SK-N-SH (cell line): ENCODE results near the gene TMLHE. TPM values are rescaled to one million over a fixed set of nuclear protein-coding genes. Genes with fewer than 3 reads are reported as not detected.
"Not testable (repeated sequence)": the region's sequence is repeated elsewhere in the genome, so short reads cannot be mapped to it uniquely, and the experiment has no call there.

Experiments used
- CTCF ChIA-PET: fragments of 300-600, 350-600 bp; formaldehyde crosslinking; extraction: SDS; loops from one replicate; lab custom pipeline; 2021; lab: Yijun Ruan, JAX
- POLR2A ChIA-PET: fragments of 350-600 bp; sonication (Branson Sonifier 250); formaldehyde crosslinking; extraction: SDS; loops from one replicate; lab custom pipeline; 2020; ENCODE audit warnings: antibody characterized with exemption, inconsistent platforms; lab: Yijun Ruan, JAX
- DNase-seq: peaks from one replicate; pipeline ENCODE4 v3.0.0; 2012
- H2AFZ ChIP-seq: fragments of 200-600 bp; sonication (generic); 2 replicates; pipeline ENCODE4 v1.8.1; 2016; ENCODE audit warnings: antibody characterized with exemption, mild to moderate bottlenecking, low read depth
- H3F3A ChIP-seq: fragments of 200-600 bp; sonication (generic); replicated peaks from 2 replicates; pipeline ENCODE3; 2016; ENCODE audit warnings: antibody characterized with exemption, mild to moderate bottlenecking; ENCODE audit not compliant: insufficient read depth
- H3K27ac ChIP-seq, 2 experiments: fragments of 200-500 bp in 1 of 2; fragments of 200-600 bp in 1 of 2; sonication (Bioruptor generic) in 1 of 2; sonication (generic), shearing (Covaris generic) in 1 of 2; 2 replicates each; pipeline versions ENCODE4 v1.5.1 to v1.6.1; 2014 to 2016; ENCODE audit warnings: low read depth in 2 of 2, inconsistent platforms in 1 of 2, low read length in 1 of 2, mild to moderate bottlenecking in 1 of 2, mixed read lengths in 1 of 2
- H3K27me3 ChIP-seq: fragments of 200-600 bp; sonication (generic), shearing (Covaris generic); 2 replicates; pipeline ENCODE4 v1.6.1; 2016; ENCODE audit warnings: mixed run types; ENCODE audit not compliant: insufficient read depth
- H3K36me3 ChIP-seq, 2 experiments: fragments of 200-500 bp in 1 of 2; fragments of 200-600 bp in 1 of 2; sonication (Bioruptor generic) in 1 of 2; sonication (generic) in 1 of 2; replicated peaks in 1 of 2; 2 replicates each; pipeline versions ENCODE3 to v1.5.1; 2014 to 2016; ENCODE audit warnings: low read length in 1 of 2, mild to moderate bottlenecking in 1 of 2; ENCODE audit not compliant: insufficient read depth in 2 of 2, control insufficient read depth in 1 of 2
- H3K4me1 ChIP-seq, 2 experiments: fragments of 200-500 bp in 1 of 2; fragments of 200-600 bp in 1 of 2; sonication (Bioruptor generic) in 1 of 2; sonication (generic), shearing (Covaris generic) in 1 of 2; 2 replicates each; pipeline versions ENCODE4 v1.5.1 to v1.6.1; 2014 to 2016; ENCODE audit warnings: low read depth in 1 of 2, low read length in 1 of 2, mixed run types in 1 of 2; ENCODE audit not compliant: insufficient read depth in 2 of 2, control insufficient read depth in 1 of 2
- H3K4me2 ChIP-seq: fragments of 200-600 bp; sonication (generic), shearing (Covaris generic); 2 replicates; pipeline ENCODE4 v1.6.1; 2017; ENCODE audit warnings: mixed run types
- H3K4me3 ChIP-seq, 2 experiments: fragments of 200-500 bp in 1 of 2; fragments of 200-600 bp in 1 of 2; sonication (Bioruptor generic) in 1 of 2; sonication (generic), shearing (Covaris generic) in 1 of 2; 2 replicates each; pipeline versions ENCODE4 v1.5.1 to v1.8.1; 2014 to 2016; ENCODE audit warnings: low read depth in 2 of 2, inconsistent platforms in 1 of 2, low read length in 1 of 2, mild to moderate bottlenecking in 1 of 2, mixed read lengths in 1 of 2, moderate library complexity in 1 of 2
- H3K79me2 ChIP-seq: fragments of 200-600 bp; sonication (generic); 2 replicates; pipeline ENCODE4 v1.8.1; 2017; ENCODE audit warnings: mild to moderate bottlenecking; ENCODE audit not compliant: insufficient read depth
- H3K9ac ChIP-seq: fragments of 200-600 bp; sonication (generic); 2 replicates; pipeline ENCODE4 v1.6.1; 2017; ENCODE audit warnings: mixed run types
- H3K9me2 ChIP-seq: fragments of 200-600 bp; sonication (generic); 2 replicates; pipeline ENCODE4 v1.6.1; 2017; ENCODE audit warnings: mixed run types
- H3K9me3 ChIP-seq: fragments of 200-600 bp; sonication (generic); 2 replicates; pipeline ENCODE4 v1.6.1; 2017; ENCODE audit warnings: mixed run types, mild to moderate bottlenecking, moderate library complexity
- H4K20me1 ChIP-seq: fragments of 200-600 bp; sonication (generic); 2 replicates; pipeline ENCODE4 v1.6.1; 2017; ENCODE audit warnings: mild to moderate bottlenecking, mixed run types; ENCODE audit not compliant: insufficient read depth
- CHD2 ChIP-seq: fragments of 150-350 bp; IDR thresholded peaks from 2 replicates; pipeline ENCODE4 v1.6.1; 2018; ENCODE audit warnings: low read length; ENCODE audit not compliant: partially characterized antibody
- ELF1 ChIP-seq: IDR thresholded peaks from 2 replicates; pipeline ENCODE4 v1.4.0; 2012
- EP300 ChIP-seq, 2 experiments: IDR thresholded peaks; 2 replicates each; pipeline versions ENCODE4 v1.4.0 to v1.6.1; 2012; ENCODE audit warnings: borderline replicate concordance in 1 of 2, low read depth in 1 of 2, low read length in 1 of 2
- FOXJ3 ChIP-seq: sonication (generic); formaldehyde crosslinking; IDR thresholded peaks from 2 replicates; pipeline ENCODE4 v1.5.1; 2020; ENCODE audit warnings: mild to moderate bottlenecking, missing genetic modification reagents
- FOXM1 ChIP-seq: IDR thresholded peaks from 2 replicates; pipeline ENCODE4 v1.4.0; 2012; ENCODE audit warnings: low read depth, mild to moderate bottlenecking
- GABPA ChIP-seq: IDR thresholded peaks from 2 replicates; pipeline ENCODE4 v1.4.0; 2012; ENCODE audit warnings: low read depth, mild to moderate bottlenecking
- JUND ChIP-seq: IDR thresholded peaks from 2 replicates; pipeline ENCODE4 v1.4.0; 2012
- MXI1 ChIP-seq: IDR thresholded peaks from 2 replicates; pipeline ENCODE4 v1.6.1; 2012; ENCODE audit warnings: mild to moderate bottlenecking, low read depth, low read length, improper control_type of control experiment
- POLR2AphosphoS5 ChIP-seq: IDR thresholded peaks from 2 replicates; pipeline ENCODE4 v1.6.1; 2012; ENCODE audit warnings: low read depth, low read length
- RAD21 ChIP-seq: IDR thresholded peaks from 2 replicates; pipeline ENCODE4 v1.6.1; 2012; ENCODE audit warnings: mild to moderate bottlenecking, low read length
- RFX5 ChIP-seq: IDR thresholded peaks from 2 replicates; pipeline ENCODE4 v1.6.1; 2012; ENCODE audit warnings: mild to moderate bottlenecking, improper control_type of control experiment, low read length
- RXRA ChIP-seq: IDR thresholded peaks from 2 replicates; pipeline ENCODE4 v1.4.0; 2012; ENCODE audit warnings: low read depth, mild to moderate bottlenecking, borderline replicate concordance
- TAF1 ChIP-seq: IDR thresholded peaks from 2 replicates; pipeline ENCODE4 v1.6.1; 2012; ENCODE audit warnings: low read depth, mild to moderate bottlenecking, low read length, moderate library complexity, borderline replicate concordance
- TEAD4 ChIP-seq: IDR thresholded peaks from 2 replicates; pipeline ENCODE4 v1.4.0; 2012; ENCODE audit warnings: mild to moderate bottlenecking, borderline replicate concordance; ENCODE audit not compliant: insufficient read depth
- YY1 ChIP-seq: IDR thresholded peaks from 2 replicates; pipeline ENCODE4 v1.4.0; 2012; ENCODE audit warnings: low read depth, mild to moderate bottlenecking
- WGBS: methylation state at CpG from one replicate; pipeline ENCODE4 v1.1.6; 2017; ENCODE audit warnings: low lambda C conversion rate; 5-methylcytosine and 5-hydroxymethylcytosine counted together
- polyA plus RNA-seq, 3 experiments: library from polyadenylated mRNA; depleted of rRNA; stranded (reverse); fragments of >200 nt; gene quantifications; 2 replicates each; pipeline ENCODE4 v1.2.3, GENCODE V29; 2012
- TF ChIP-seq, protein P1 (sequence below): IDR thresholded peaks from 2 replicates; pipeline ENCODE4; 2012
- TF ChIP-seq, protein P2 (sequence below): fragments of 150-350 bp; IDR thresholded peaks from 2 replicates; pipeline ENCODE4 v1.6.1; 2016; ENCODE audit warnings: mild to moderate bottlenecking, low read depth, low read length
- TF ChIP-seq, protein P3 (sequence below): fragments of 200-600 bp; sonication (generic); IDR thresholded peaks from 2 replicates; pipeline ENCODE4 v1.6.1; 2017; ENCODE audit warnings: antibody characterized with exemption, mild to moderate bottlenecking, moderate library complexity
- TF ChIP-seq, protein P4 (sequence below): IDR thresholded peaks from 2 replicates; pipeline ENCODE4 v1.4.0; 2012; ENCODE audit warnings: low read depth, borderline replicate concordance
- TF ChIP-seq, protein P5 (sequence below): IDR thresholded peaks from 2 replicates; pipeline ENCODE4 v1.4.0; 2012; ENCODE audit warnings: low read depth, borderline replicate concordance

Gene TMLHE
- polyA plus RNA-seq, 1 of the 3 experiments (the other 2 are of a cell fraction), result 11.3 TPM

DNA sequence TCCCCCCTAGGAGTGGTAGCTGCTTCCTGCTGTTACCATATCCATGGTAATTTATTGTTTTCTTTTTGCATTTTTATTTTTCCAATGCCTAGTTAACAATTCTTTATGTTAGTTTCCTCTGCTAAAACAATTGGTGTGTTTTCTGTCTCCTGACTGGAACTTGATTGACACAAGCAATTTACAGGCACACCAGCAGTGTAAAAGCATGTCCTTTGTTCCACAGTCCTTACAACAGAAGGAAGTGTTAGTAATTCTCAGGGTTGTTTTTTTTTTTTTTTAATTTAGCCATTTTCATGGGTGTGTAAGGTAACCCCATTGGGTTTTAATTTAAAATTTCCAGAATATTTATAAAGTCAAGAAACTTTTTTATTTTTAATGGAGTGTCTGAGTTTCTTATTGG, 25.0 kb upstream of the TMLHE start:
- DNase-seq, result no peak
- H3K4me2 ChIP-seq, result no peak overlapping the region
- no peaks in the 10 kb centered on the region for H3K4me1 ChIP-seq
- H3K9ac ChIP-seq, result no peak overlapping the region
- POLR2A ChIA-PET, result no interaction called here
- H3K27ac ChIP-seq, result no peak overlapping the region
- no peak overlapping the region for H2AFZ ChIP-seq
- H3K9me3 ChIP-seq, result no peaks in the 10 kb centered on the region
- CTCF ChIA-PET, result no interaction called here
- H3K9me2 ChIP-seq, result no peaks in the 10 kb centered on the region
- H3K79me2 ChIP-seq, result no peaks in the 10 kb centered on the region
- TF ChIP-seq, protein P1, sequence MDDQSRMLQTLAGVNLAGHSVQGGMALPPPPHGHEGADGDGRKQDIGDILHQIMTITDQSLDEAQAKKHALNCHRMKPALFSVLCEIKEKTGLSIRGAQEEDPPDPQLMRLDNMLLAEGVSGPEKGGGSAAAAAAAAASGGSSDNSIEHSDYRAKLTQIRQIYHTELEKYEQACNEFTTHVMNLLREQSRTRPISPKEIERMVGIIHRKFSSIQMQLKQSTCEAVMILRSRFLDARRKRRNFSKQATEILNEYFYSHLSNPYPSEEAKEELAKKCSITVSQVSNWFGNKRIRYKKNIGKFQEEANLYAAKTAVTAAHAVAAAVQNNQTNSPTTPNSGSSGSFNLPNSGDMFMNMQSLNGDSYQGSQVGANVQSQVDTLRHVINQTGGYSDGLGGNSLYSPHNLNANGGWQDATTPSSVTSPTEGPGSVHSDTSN, result no peak
- TF ChIP-seq RXRA (no peak), FOXM1 (no peak), POLR2AphosphoS5 (no peak), TEAD4 (no peak), RAD21 (no peak), FOXJ3 (CRISPR knock-in tag) (no peak), CHD2 (no peak), GABPA (no peak), EP300 (IDR thresholded peaks at IDR 0.05; ENCODE audit: borderline replicate concordance in 1 of 2, low read depth in 1 of 2, low read length in 1 of 2) (no peak), YY1 (no peak), MXI1 (no peak), ELF1 (no peak), TAF1 (no peak), JUND (no peak), RFX5 (no peak)
- TF ChIP-seq, protein P2, sequence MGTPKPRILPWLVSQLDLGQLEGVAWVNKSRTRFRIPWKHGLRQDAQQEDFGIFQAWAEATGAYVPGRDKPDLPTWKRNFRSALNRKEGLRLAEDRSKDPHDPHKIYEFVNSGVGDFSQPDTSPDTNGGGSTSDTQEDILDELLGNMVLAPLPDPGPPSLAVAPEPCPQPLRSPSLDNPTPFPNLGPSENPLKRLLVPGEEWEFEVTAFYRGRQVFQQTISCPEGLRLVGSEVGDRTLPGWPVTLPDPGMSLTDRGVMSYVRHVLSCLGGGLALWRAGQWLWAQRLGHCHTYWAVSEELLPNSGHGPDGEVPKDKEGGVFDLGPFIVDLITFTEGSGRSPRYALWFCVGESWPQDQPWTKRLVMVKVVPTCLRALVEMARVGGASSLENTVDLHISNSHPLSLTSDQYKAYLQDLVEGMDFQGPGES, result no peak
- TF ChIP-seq, protein P3, sequence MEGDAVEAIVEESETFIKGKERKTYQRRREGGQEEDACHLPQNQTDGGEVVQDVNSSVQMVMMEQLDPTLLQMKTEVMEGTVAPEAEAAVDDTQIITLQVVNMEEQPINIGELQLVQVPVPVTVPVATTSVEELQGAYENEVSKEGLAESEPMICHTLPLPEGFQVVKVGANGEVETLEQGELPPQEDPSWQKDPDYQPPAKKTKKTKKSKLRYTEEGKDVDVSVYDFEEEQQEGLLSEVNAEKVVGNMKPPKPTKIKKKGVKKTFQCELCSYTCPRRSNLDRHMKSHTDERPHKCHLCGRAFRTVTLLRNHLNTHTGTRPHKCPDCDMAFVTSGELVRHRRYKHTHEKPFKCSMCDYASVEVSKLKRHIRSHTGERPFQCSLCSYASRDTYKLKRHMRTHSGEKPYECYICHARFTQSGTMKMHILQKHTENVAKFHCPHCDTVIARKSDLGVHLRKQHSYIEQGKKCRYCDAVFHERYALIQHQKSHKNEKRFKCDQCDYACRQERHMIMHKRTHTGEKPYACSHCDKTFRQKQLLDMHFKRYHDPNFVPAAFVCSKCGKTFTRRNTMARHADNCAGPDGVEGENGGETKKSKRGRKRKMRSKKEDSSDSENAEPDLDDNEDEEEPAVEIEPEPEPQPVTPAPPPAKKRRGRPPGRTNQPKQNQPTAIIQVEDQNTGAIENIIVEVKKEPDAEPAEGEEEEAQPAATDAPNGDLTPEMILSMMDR, result no peak
- TF ChIP-seq, protein P4, sequence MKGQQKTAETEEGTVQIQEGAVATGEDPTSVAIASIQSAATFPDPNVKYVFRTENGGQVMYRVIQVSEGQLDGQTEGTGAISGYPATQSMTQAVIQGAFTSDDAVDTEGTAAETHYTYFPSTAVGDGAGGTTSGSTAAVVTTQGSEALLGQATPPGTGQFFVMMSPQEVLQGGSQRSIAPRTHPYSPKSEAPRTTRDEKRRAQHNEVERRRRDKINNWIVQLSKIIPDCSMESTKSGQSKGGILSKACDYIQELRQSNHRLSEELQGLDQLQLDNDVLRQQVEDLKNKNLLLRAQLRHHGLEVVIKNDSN, result no peak
- TF ChIP-seq, protein P5, sequence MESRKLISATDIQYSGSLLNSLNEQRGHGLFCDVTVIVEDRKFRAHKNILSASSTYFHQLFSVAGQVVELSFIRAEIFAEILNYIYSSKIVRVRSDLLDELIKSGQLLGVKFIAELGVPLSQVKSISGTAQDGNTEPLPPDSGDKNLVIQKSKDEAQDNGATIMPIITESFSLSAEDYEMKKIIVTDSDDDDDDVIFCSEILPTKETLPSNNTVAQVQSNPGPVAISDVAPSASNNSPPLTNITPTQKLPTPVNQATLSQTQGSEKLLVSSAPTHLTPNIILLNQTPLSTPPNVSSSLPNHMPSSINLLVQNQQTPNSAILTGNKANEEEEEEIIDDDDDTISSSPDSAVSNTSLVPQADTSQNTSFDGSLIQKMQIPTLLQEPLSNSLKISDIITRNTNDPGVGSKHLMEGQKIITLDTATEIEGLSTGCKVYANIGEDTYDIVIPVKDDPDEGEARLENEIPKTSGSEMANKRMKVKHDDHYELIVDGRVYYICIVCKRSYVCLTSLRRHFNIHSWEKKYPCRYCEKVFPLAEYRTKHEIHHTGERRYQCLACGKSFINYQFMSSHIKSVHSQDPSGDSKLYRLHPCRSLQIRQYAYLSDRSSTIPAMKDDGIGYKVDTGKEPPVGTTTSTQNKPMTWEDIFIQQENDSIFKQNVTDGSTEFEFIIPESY, result no peak
- no peaks in the 10 kb centered on the region for H3F3A ChIP-seq
- no peaks in the 10 kb centered on the region for H3K27me3 ChIP-seq
- H4K20me1 ChIP-seq, result no peaks in the 10 kb centered on the region
- no peak overlapping the region for H3K4me3 ChIP-seq
- H3K36me3 ChIP-seq, result no peaks in the 10 kb centered on the region

DNA sequence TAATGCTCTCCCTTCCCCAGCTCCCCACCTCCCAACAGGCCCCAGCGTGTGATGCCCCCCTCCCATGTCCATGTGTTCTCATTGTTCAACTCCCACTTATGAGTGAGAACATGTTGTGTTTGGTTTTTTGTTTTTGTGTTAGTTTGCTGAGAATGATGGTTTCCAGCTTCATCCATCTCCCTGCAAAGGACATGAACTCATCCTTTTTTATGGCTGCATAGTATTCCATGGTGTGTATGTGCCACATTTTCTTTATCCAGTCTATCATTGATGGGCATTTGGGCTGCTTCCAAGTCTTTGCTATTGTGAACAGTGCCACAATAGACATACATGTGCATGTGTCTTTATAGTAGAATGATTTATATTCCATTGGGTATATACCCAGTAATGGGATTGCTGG, 22.3 kb upstream of the TMLHE start:
- CTCF ChIA-PET, POLR2A ChIA-PET: not testable (repeated sequence)
- WGBS, result 5% methylated on average over 1 of the region's 1 CpG

More for the DNA sequence above, 22.3 kb upstream of the TMLHE start:
- H3K9ac ChIP-seq, H3K9me2 ChIP-seq, DNase-seq, H4K20me1 ChIP-seq, H3K4me3 ChIP-seq, H3K36me3 ChIP-seq, H3K79me2 ChIP-seq, H3K27me3 ChIP-seq, H3K4me1 ChIP-seq, H3K4me2 ChIP-seq, H3K27ac ChIP-seq, H2AFZ ChIP-seq, H3F3A ChIP-seq, H3K9me3 ChIP-seq: not testable (repeated sequence)
